Uterus (tissue), 2 donors: ENCODE results near the gene FGFBP1.

Experiments
- CTCF ChIP-seq, 4 experiments: fragments of 200-600 bp in 2 of 4; fragments of 450-650 bp in 2 of 4; sonication (generic) in 2 of 4; IDR thresholded peaks; one replicate each; pipeline ENCODE4 v1.5.1; 2016 to 2019; ENCODE audit warnings: antibody characterized with exemption in 4 of 4, mild to moderate bottlenecking in 2 of 4, moderate library complexity in 1 of 4
- POLR2A ChIP-seq, 2 donors: fragments of 450-650 bp; IDR thresholded peaks; one replicate each; pipeline ENCODE4 v1.6.1; 2016; ENCODE audit warnings: antibody characterized with exemption in 2 of 2, mild to moderate bottlenecking in 1 of 2, moderate library complexity in 1 of 2

DNA sequence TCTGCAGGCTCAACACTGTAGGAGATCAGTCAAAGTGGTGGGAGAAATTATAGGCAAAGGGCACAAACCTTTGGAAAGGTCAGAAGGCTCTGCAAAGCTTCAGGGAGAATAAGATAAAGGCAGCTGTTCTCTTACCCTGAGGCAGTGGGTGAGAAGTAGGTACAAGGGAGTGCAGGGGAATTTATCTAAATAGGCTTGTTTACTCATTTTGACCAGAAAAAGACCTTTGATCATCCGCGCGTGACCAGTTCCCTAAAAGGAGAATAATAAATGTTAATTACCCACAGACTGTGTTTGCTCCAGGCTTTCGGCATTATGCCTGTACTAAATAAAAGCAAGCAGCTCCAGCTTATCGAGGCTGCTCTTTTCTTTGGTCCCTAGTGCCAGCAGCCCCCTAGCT, 15.1 kb upstream of the FGFBP1 start:
- TF ChIP-seq CTCF (IDR thresholded peaks at IDR 0.05), result no peak
- TF ChIP-seq POLR2A (IDR thresholded peaks at IDR 0.05), result no peak
